GM12878 (cell line): ENCODE results near the gene CD82. TPM values are rescaled to one million over a fixed set of nuclear protein-coding genes. Genes with fewer than 3 reads are reported as not detected.
A peak's percentile ranks its signal among the peaks of the same experiment; 100 is the strongest.

Experiments
- CHD1 ChIP-seq: IDR thresholded peaks from 2 replicates; pipeline ENCODE4 v1.6.1; 2012; ENCODE audit warnings: low read depth, low read length, improper control_type of control experiment
- CUX1 ChIP-seq: IDR thresholded peaks from 2 replicates; pipeline ENCODE4 v1.6.1; 2012; ENCODE audit warnings: improper control_type of control experiment, low read depth, low read length; ENCODE audit not compliant: insufficient replicate concordance
- EGR1 ChIP-seq, 2 experiments: IDR thresholded peaks; 1 replicate in 1 of 2; 2 replicates in 1 of 2; pipeline ENCODE4 v1.6.1; 2011 to 2012; ENCODE audit warnings: low read depth in 2 of 2, low read length in 2 of 2, borderline replicate concordance in 1 of 2, mild to moderate bottlenecking in 1 of 2, moderate library complexity in 1 of 2
- IRF4 ChIP-seq: IDR thresholded peaks from 2 replicates; pipeline ENCODE4 v1.6.1; 2011; ENCODE audit warnings: low read depth, low read length
- KAT2A ChIP-seq: conservative IDR thresholded peaks from 2 replicates; pipeline ENCODE4 v1.6.1; 2011; ENCODE audit warnings: low read depth, low read length; ENCODE audit not compliant: control insufficient read depth
- MLLT1 ChIP-seq: fragments of 450-650 bp; IDR thresholded peaks from 2 replicates; pipeline ENCODE4 v1.6.1; 2016; ENCODE audit warnings: mild to moderate bottlenecking
- NFXL1 ChIP-seq: fragments of 450-650 bp; IDR thresholded peaks from 2 replicates; pipeline ENCODE4 v1.6.1; 2017; ENCODE audit warnings: antibody characterized with exemption, mild to moderate bottlenecking, borderline replicate concordance
- POLR2AphosphoS5 ChIP-seq: IDR thresholded peaks from 2 replicates; pipeline ENCODE4 v1.6.1; 2011; ENCODE audit warnings: mild to moderate bottlenecking, low read length, inconsistent platforms
- RFX5 ChIP-seq: IDR thresholded peaks from 2 replicates; pipeline ENCODE4 v1.6.1; 2011; ENCODE audit warnings: low read depth, low read length, improper control_type of control experiment
- SMARCA5 ChIP-seq: fragments of 450-650 bp; IDR thresholded peaks from 2 replicates; pipeline ENCODE4 v1.6.1; 2017; ENCODE audit warnings: mild to moderate bottlenecking
- SMC3 ChIP-seq: IDR thresholded peaks from 2 replicates; pipeline ENCODE4 v1.6.1; 2011; ENCODE audit warnings: low read length, improper control_type of control experiment, borderline replicate concordance
- TARDBP ChIP-seq: IDR thresholded peaks from 2 replicates; pipeline ENCODE4 v1.6.1; 2016; ENCODE audit warnings: borderline replicate concordance
- TCF12 ChIP-seq: IDR thresholded peaks from 2 replicates; pipeline ENCODE4 v1.6.1; 2011; ENCODE audit warnings: low read depth, mild to moderate bottlenecking, low read length
- ZNF217 ChIP-seq: fragments of 450-650 bp; IDR thresholded peaks from 2 replicates; pipeline ENCODE4 v1.6.1; 2017; ENCODE audit warnings: antibody characterized with exemption, mild to moderate bottlenecking
- ZNF622 ChIP-seq: fragments of 450-650 bp; IDR thresholded peaks from 2 replicates; pipeline ENCODE4 v1.6.1; 2017; ENCODE audit warnings: mild to moderate bottlenecking, inconsistent platforms
- ZNF687 ChIP-seq: fragments of 450-650 bp; IDR thresholded peaks from 2 replicates; pipeline ENCODE4 v1.6.1; 2017; ENCODE audit warnings: mild to moderate bottlenecking, moderate library complexity
- polyA plus RNA-seq, 11 experiments: library from polyadenylated mRNA; depleted of rRNA in 4 of 11; unstranded in 6 of 11; stranded (reverse) in 5 of 11; fragments of >200 nt; fragmentation: Nextera tagmentation in 4 of 11; fragmentation: Illumina TruSeq in 1 of 11; extraction: Ambion mirVana in 4 of 11; extraction: Trizol in 1 of 11; gene quantifications; 1 replicate in 1 of 11; 2 replicates in 10 of 11; pipeline versions ENCODE4 v1.2.1 to v1.2.3, GENCODE V29; 2011 to 2016; ENCODE audit warnings: inconsistent platforms in 2 of 11, missing spikeins in 2 of 11, low read depth in 1 of 11
- total RNA-seq, 4 experiments: library from RNA; depleted of rRNA in 3 of 4; stranded (reverse); fragments of >200 nt in 3 of 4; fragmentation: Illumina TruSeq in 1 of 4; extraction: Trizol in 1 of 4; gene quantifications; 2 replicates each; pipeline versions ENCODE4 v1.2.1 to v1.2.3, GENCODE V29; 2013 to 2021
- TF ChIP-seq, protein P1 (sequence below): IDR thresholded peaks from 2 replicates; pipeline ENCODE4 v1.6.1; 2012; ENCODE audit warnings: low read depth, low read length, improper control_type of control experiment

Gene CD82
- total and polyA plus RNA-seq, 10 of the 15 experiments (the other 5 are each of a cell fraction or from before 2014, with no cell fraction given), result 5.2 to 180 (median 84.7) TPM

DNA sequence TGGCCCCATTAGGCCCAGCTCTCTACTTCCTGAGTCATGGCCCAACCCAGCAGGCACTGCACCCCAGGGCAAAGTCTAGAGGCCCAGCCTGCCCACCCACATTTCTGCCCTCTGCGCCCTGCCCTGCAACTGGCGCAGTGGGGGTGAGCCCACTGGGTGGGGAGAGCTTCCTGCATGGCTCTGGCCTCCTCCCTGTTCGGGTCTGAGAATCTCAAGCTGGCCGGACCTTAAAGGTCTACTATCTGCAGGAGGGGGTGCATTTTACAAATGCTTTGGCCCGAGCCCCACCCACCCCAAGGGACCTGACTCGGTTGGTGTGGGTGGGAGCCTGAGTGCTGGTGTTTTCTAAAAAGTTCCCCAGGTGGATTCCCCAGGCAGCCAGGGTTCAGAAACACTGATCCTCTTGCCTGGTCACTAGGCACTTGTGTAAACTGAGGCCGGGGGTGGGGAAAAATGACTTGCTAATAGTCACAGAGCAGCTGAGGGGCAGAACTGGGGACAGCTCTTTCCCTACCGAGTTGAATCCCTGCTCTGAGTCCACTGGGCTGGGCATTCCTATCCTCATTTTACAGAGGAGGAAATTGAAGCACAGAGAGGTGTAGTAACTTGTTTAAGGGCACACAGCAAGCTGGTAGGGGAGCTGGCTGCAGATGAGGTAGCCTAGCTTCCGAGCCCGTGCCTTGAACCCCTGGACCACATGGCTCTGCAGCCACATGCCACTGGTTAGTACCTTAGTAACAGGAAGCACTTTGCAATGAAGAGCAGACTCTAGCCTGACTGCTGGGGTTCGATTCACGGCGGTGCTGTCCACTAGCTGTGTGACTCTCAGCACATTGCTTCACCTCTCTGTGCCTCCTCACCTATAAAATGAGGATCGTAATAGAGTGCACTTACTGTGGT is 36.3 kb downstream of the CD82 start (continued):
- TF ChIP-seq CUX1, result peak; percentile 29
- no peak for TF ChIP-seq ZNF687
- no peak for TF ChIP-seq IRF4
- TF ChIP-seq, protein P1, sequence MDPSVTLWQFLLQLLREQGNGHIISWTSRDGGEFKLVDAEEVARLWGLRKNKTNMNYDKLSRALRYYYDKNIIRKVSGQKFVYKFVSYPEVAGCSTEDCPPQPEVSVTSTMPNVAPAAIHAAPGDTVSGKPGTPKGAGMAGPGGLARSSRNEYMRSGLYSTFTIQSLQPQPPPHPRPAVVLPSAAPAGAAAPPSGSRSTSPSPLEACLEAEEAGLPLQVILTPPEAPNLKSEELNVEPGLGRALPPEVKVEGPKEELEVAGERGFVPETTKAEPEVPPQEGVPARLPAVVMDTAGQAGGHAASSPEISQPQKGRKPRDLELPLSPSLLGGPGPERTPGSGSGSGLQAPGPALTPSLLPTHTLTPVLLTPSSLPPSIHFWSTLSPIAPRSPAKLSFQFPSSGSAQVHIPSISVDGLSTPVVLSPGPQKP, result no peak
- TF ChIP-seq SMC3, result 0 out of 2 replicates have a peak, but pooled peaks have one; percentile 13
- 0 out of 2 replicates have a peak, but pooled peaks have one; percentile 37 for TF ChIP-seq CHD1
- TF ChIP-seq ZNF622, result no peak
- TF ChIP-seq TARDBP, result no peak
- no peak for TF ChIP-seq KAT2A
- no peak for TF ChIP-seq RFX5
- 0 out of 3 replicates have a peak, but pooled peaks of 1 of the 2 experiments have one; percentile 3 for TF ChIP-seq EGR1 (IDR thresholded peaks at IDR 0.05; ENCODE audit: borderline replicate concordance in 1 of 2, low read depth in 2 of 2, low read length in 2 of 2)
- 0 out of 2 replicates have a peak, but pooled peaks have one; percentile 24 for TF ChIP-seq TCF12
- peak; percentile 86; the same call in 1 of the 2 replicates for TF ChIP-seq NFXL1
- peak; percentile 96 for TF ChIP-seq SMARCA5
- no peak for TF ChIP-seq POLR2AphosphoS5
- peak; percentile 49; the same call in 1 of the 2 replicates for TF ChIP-seq MLLT1
- TF ChIP-seq ZNF217, result peak; percentile 96
